Measurements from ENCODE around the gene GMDS. TPM values are rescaled to one million over a fixed set of nuclear protein-coding genes. Genes with fewer than 3 reads are reported as not detected.

Gene GMDS
- total RNA-seq, 1 experiment from 2014 or later, result 35.0 TPM

DNA sequence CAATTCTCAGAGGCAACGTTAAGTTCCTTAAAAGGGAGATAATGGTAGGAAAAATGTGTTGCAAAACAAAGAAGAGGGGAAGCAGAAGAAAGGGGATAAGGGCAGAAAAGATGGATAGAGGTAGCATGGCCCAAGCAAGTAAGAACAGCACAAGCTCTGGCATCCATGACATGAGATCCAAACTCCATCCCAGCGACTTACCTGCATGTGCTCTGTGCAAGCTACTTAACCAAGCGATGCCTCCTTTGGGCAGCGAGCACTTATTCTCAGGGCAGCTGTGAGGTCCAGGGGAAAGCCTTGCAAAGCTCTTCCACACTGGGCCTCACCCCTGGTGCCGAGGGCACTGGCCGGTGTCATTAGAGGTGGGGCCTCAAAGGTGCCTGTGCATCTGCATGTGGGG, 340.5 kb downstream of the GMDS start (continued):
- TF ChIP-seq, protein P1, sequence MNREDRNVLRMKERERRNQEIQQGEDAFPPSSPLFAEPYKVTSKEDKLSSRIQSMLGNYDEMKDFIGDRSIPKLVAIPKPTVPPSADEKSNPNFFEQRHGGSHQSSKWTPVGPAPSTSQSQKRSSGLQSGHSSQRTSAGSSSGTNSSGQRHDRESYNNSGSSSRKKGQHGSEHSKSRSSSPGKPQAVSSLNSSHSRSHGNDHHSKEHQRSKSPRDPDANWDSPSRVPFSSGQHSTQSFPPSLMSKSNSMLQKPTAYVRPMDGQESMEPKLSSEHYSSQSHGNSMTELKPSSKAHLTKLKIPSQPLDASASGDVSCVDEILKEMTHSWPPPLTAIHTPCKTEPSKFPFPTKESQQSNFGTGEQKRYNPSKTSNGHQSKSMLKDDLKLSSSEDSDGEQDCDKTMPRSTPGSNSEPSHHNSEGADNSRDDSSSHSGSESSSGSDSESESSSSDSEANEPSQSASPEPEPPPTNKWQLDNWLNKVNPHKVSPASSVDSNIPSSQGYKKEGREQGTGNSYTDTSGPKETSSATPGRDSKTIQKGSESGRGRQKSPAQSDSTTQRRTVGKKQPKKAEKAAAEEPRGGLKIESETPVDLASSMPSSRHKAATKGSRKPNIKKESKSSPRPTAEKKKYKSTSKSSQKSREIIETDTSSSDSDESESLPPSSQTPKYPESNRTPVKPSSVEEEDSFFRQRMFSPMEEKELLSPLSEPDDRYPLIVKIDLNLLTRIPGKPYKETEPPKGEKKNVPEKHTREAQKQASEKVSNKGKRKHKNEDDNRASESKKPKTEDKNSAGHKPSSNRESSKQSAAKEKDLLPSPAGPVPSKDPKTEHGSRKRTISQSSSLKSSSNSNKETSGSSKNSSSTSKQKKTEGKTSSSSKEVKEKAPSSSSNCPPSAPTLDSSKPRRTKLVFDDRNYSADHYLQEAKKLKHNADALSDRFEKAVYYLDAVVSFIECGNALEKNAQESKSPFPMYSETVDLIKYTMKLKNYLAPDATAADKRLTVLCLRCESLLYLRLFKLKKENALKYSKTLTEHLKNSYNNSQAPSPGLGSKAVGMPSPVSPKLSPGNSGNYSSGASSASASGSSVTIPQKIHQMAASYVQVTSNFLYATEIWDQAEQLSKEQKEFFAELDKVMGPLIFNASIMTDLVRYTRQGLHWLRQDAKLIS (CRISPR knock-in tag; IDR thresholded peaks at IDR 0.05; ENCODE audit: borderline replicate concordance), result no peak

DNA sequence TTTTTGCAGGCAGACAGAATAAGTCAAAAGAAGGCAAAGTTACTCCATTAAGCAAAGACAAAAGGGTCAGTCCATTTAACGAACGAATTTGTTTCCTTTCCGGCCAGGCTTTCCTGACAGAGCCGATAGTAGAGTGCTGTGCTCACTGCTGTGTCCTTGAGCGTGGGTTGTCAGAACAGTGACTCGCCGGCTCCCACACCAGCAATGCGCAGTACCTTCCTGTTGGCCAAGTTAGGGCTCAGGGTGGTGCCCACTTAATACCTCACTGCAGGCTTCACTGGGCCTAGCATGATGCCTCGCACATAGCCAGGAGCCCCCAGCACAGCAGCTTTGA, 341.0 kb downstream of the GMDS start:
- no peak; the same call in 1 of the 2 replicates for ATAC-seq
- TF ChIP-seq GTF2I (CRISPR knock-in tag; conservative IDR thresholded peaks at IDR 0.05), result no peak
- TF ChIP-seq, protein P2, sequence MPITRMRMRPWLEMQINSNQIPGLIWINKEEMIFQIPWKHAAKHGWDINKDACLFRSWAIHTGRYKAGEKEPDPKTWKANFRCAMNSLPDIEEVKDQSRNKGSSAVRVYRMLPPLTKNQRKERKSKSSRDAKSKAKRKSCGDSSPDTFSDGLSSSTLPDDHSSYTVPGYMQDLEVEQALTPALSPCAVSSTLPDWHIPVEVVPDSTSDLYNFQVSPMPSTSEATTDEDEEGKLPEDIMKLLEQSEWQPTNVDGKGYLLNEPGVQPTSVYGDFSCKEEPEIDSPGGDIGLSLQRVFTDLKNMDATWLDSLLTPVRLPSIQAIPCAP (CRISPR knock-in tag; IDR thresholded peaks at IDR 0.05), result 0 out of 2 replicates have a peak, but pooled peaks have one; percentile 32
- Mint-ChIP-seq H3K36me3 (no peaks in the 10 kb centered on the region), H3K4me3 (no peak overlapping the region), H3K27ac (no peak overlapping the region), H3K9me3 (no peaks in the 10 kb centered on the region), H3K4me1 (peaks cover 53% of the 10 kb centered on the region), H3K27me3 (ENCODE audit: low read depth) (no peaks in the 10 kb centered on the region)
- DNase-seq (ENCODE audit: low spot score), result no peak
- CTCF ChIA-PET, result no interaction called here
- POLR2A ChIA-PET, result no interaction called here

DNA sequence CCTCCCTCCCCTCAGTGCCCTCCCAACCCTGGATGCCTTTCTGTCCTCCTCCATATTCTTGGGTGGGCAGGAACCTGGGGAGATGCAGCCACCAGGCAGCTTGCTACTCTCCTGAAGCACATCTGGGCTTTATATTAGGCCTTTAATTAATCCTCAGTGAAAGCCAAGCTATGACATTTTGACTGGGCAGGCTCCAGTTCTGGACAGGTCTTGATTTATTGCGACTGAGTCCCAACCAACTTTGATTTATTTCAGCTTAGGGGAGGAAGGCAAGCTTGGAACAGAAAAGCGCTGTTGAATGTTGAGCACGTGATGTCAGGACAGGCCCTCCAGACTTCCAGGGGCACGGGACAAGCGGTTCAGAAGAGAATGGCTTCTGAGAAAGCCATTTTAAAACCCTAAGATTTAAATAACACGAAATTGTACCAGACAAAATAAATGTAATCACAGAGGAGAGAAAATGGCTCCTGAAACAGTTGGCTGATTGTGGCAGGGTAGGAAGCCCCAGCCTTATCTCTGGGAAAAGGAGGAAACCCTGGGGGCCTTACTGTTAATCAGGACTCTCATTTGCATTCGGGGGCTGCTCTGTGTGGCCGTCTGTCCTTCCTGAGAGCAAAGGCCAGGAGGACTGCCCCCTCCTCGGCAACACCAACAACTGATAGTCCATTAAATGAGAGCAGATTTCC, 341.5 kb downstream of the GMDS start:
- TF ChIP-seq ATF1 (CRISPR knock-in tag; IDR thresholded peaks at IDR 0.05) (no peak), FOXP1 (CRISPR knock-in tag; IDR thresholded peaks at IDR 0.05; ENCODE audit: borderline replicate concordance) (no peak), ZBTB21 (CRISPR knock-in tag; IDR thresholded peaks at IDR 0.05; ENCODE audit: borderline replicate concordance) (no peak), ZNF317 (CRISPR knock-in tag; IDR thresholded peaks at IDR 0.05; ENCODE audit: borderline replicate concordance, low read depth) (no peak), NR1H2 (CRISPR knock-in tag; IDR thresholded peaks at IDR 0.05) (no peak), ZNF232 (CRISPR knock-in tag; IDR thresholded peaks at IDR 0.05) (no peak)
- TF ChIP-seq, protein P3, sequence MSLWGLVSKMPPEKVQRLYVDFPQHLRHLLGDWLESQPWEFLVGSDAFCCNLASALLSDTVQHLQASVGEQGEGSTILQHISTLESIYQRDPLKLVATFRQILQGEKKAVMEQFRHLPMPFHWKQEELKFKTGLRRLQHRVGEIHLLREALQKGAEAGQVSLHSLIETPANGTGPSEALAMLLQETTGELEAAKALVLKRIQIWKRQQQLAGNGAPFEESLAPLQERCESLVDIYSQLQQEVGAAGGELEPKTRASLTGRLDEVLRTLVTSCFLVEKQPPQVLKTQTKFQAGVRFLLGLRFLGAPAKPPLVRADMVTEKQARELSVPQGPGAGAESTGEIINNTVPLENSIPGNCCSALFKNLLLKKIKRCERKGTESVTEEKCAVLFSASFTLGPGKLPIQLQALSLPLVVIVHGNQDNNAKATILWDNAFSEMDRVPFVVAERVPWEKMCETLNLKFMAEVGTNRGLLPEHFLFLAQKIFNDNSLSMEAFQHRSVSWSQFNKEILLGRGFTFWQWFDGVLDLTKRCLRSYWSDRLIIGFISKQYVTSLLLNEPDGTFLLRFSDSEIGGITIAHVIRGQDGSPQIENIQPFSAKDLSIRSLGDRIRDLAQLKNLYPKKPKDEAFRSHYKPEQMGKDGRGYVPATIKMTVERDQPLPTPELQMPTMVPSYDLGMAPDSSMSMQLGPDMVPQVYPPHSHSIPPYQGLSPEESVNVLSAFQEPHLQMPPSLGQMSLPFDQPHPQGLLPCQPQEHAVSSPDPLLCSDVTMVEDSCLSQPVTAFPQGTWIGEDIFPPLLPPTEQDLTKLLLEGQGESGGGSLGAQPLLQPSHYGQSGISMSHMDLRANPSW (CRISPR knock-in tag; conservative IDR thresholded peaks at IDR 0.05; ENCODE audit: low read depth), result no peak
- TF ChIP-seq, protein P4, sequence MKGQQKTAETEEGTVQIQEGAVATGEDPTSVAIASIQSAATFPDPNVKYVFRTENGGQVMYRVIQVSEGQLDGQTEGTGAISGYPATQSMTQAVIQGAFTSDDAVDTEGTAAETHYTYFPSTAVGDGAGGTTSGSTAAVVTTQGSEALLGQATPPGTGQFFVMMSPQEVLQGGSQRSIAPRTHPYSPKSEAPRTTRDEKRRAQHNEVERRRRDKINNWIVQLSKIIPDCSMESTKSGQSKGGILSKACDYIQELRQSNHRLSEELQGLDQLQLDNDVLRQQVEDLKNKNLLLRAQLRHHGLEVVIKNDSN (CRISPR knock-in tag; IDR thresholded peaks at IDR 0.05), result no peak
- TF ChIP-seq, protein P5, sequence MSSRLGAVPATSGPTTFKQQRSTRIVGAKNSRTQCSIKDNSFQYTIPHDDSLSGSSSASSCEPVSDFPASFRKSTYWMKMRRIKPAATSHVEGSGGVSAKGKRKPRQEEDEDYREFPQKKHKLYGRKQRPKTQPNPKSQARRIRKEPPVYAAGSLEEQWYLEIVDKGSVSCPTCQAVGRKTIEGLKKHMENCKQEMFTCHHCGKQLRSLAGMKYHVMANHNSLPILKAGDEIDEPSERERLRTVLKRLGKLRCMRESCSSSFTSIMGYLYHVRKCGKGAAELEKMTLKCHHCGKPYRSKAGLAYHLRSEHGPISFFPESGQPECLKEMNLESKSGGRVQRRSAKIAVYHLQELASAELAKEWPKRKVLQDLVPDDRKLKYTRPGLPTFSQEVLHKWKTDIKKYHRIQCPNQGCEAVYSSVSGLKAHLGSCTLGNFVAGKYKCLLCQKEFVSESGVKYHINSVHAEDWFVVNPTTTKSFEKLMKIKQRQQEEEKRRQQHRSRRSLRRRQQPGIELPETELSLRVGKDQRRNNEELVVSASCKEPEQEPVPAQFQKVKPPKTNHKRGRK (CRISPR knock-in tag; IDR thresholded peaks at IDR 0.05; ENCODE audit: borderline replicate concordance), result no peak
- TF ChIP-seq, protein P6, sequence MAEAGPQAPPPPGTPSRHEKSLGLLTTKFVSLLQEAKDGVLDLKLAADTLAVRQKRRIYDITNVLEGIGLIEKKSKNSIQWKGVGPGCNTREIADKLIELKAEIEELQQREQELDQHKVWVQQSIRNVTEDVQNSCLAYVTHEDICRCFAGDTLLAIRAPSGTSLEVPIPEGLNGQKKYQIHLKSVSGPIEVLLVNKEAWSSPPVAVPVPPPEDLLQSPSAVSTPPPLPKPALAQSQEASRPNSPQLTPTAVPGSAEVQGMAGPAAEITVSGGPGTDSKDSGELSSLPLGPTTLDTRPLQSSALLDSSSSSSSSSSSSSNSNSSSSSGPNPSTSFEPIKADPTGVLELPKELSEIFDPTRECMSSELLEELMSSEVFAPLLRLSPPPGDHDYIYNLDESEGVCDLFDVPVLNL (CRISPR knock-in tag; IDR thresholded peaks at IDR 0.05; ENCODE audit: borderline replicate concordance, low read depth), result no peak
- TF ChIP-seq, protein P7, sequence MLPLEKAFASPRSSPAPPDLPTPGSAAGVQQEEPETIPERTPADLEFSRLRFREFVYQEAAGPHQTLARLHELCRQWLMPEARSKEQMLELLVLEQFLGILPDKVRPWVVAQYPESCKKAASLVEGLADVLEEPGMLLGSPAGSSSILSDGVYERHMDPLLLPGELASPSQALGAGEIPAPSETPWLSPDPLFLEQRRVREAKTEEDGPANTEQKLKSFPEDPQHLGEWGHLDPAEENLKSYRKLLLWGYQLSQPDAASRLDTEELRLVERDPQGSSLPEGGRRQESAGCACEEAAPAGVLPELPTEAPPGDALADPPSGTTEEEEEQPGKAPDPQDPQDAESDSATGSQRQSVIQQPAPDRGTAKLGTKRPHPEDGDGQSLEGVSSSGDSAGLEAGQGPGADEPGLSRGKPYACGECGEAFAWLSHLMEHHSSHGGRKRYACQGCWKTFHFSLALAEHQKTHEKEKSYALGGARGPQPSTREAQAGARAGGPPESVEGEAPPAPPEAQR (CRISPR knock-in tag; IDR thresholded peaks at IDR 0.05), result no peak
- Mint-ChIP-seq H3K9me3 (no peaks in the 10 kb centered on the region), H3K4me1 (peaks cover 48% of the 10 kb centered on the region), H3K4me3 (no peak overlapping the region), H3K27me3 (ENCODE audit: low read depth) (no peaks in the 10 kb centered on the region), H3K27ac (peak overlapping the region; percentile 51; the same call in 1 of the 2 replicates), H3K36me3 (no peaks in the 10 kb centered on the region)
- ChIA-PET CTCF (no interaction called here), POLR2A (no interaction called here)
- no peak for DNase-seq (ENCODE audit: low spot score)
- peak; percentile 12; the same call in 1 of the 2 replicates for ATAC-seq

Measured in WTC11 (cell line).